Measurements from ENCODE around the gene AFAP1.

The AFAP1 gene

GRCh38 chr4:7780751-7781348 lies 158.8 kb downstream of the AFAP1 start:
- no peak for DNase-seq

- no peak for DNase-seq
Measured at GRCh38 chr4:7779432-7779768, 160.3 kb downstream of the AFAP1 start.

- DNase-seq: no peak
Measured at GRCh38 chr4:7778510-7779431, 160.9 kb downstream of the AFAP1 start.

- DNase-seq: no peak
Measured at GRCh38 chr4:7777871-7778509, 161.7 kb downstream of the AFAP1 start.

GRCh38 chr4:7777017-7777710 lies 162.5 kb downstream of the AFAP1 start:
- no peak for DNase-seq

- no peak for DNase-seq
Measured at GRCh38 chr4:7775396-7775795, 164.3 kb downstream of the AFAP1 start.

GRCh38 chr4:7774301-7775294 lies 165.1 kb downstream of the AFAP1 start:
- DNase-seq: peak; percentile 21

- no peak for DNase-seq
Measured at GRCh38 chr4:7773401-7774180, 166.1 kb downstream of the AFAP1 start.

- no peak for DNase-seq
Measured at GRCh38 chr4:7772711-7773385, 166.8 kb downstream of the AFAP1 start.

GRCh38 chr4:7771541-7772507 lies 167.8 kb downstream of the AFAP1 start:
- no peak for DNase-seq

GRCh38 chr4:7771056-7771455 lies 168.6 kb downstream of the AFAP1 start:
- no peak for DNase-seq

- DNase-seq: peak; percentile 53
Measured at GRCh38 chr4:7770224-7771050, 169.2 kb downstream of the AFAP1 start.

- no peak for DNase-seq
Measured at GRCh38 chr4:7769396-7770223, 170.1 kb downstream of the AFAP1 start.

- no peak for DNase-seq
Measured at GRCh38 chr4:7768736-7769135, 170.9 kb downstream of the AFAP1 start.

- no peak for DNase-seq
Measured at GRCh38 chr4:7767966-7768365, 171.7 kb downstream of the AFAP1 start.

- DNase-seq: no peak
Measured at GRCh38 chr4:7767526-7767925, 172.1 kb downstream of the AFAP1 start.

- no peak for DNase-seq
Measured at GRCh38 chr4:7766661-7767345, 172.9 kb downstream of the AFAP1 start.
